Naive thymus-derived CD4-positive, alpha-beta T cell (primary cell): Measurements from ENCODE around the gene TOM1L2. TPM values are rescaled to one million over a fixed set of nuclear protein-coding genes. Genes with fewer than 3 reads are reported as not detected.
"Not testable (repeated sequence)": the region's sequence is repeated elsewhere in the genome, so short reads cannot be mapped to it uniquely, and the experiment has no call there.

ENCODE experiments used
- ATAC-seq: fragments of 150-1000 bp; cut with Tn5 transposase; 2 replicates; pipeline ENCODE4 v1.10.0; 2021; ENCODE audit warnings: mild to moderate bottlenecking, moderate library complexity
- CTCF ChIA-PET: fragments of 350-600 bp; sonication (Branson Sonifier 250); formaldehyde crosslinking; loops from one replicate; lab custom pipeline; 2021; ENCODE audit warnings: antibody characterized with exemption; lab: Charles Lee
- POLR2A ChIA-PET: fragments of 350-600 bp; sonication (Branson Sonifier 250); formaldehyde crosslinking; loops from one replicate; lab custom pipeline; 2021; ENCODE audit warnings: antibody characterized with exemption, inconsistent platforms; lab: Charles Lee
- DNase-seq, 9 donors: peaks; one replicate each; pipeline versions ENCODE4 v3.0.0 to v3.0.0-alpha.2; 2020 to 2022; ENCODE audit warnings: mixed read lengths in 1 of 9
- H3K27ac ChIP-seq: one replicate; pipeline ENCODE4 v1.7.0; 2013; ENCODE audit warnings: mild to moderate bottlenecking, low read depth, low read length, moderate library complexity
- H3K27me3 ChIP-seq, 2 donors: one replicate each; pipeline ENCODE4 v1.7.0; 2013; ENCODE audit warnings: low read length in 2 of 2, mild to moderate bottlenecking in 2 of 2, moderate library complexity in 2 of 2; ENCODE audit not compliant: control insufficient read depth in 2 of 2, insufficient read depth in 2 of 2
- H3K36me3 ChIP-seq, 3 experiments: 1 replicate in 2 of 3; 2 replicates in 1 of 3; pipeline ENCODE4 v1.7.0; 2013; ENCODE audit warnings: low read length in 3 of 3, mild to moderate bottlenecking in 3 of 3, moderate library complexity in 1 of 3; ENCODE audit not compliant: insufficient read depth in 3 of 3, control insufficient read depth in 2 of 3
- H3K4me1 ChIP-seq, 2 donors: one replicate each; pipeline ENCODE4 v1.7.0; 2013; ENCODE audit warnings: low read length in 2 of 2, mild to moderate bottlenecking in 2 of 2, moderate library complexity in 1 of 2; ENCODE audit not compliant: control insufficient read depth in 2 of 2, insufficient read depth in 2 of 2
- H3K4me3 ChIP-seq: 2 replicates; pipeline ENCODE4 v1.7.0; 2013; ENCODE audit warnings: mild to moderate bottlenecking, low read length
- H3K9me3 ChIP-seq, 3 experiments: 1 replicate in 2 of 3; 2 replicates in 1 of 3; pipeline ENCODE4 v1.7.0; 2013; ENCODE audit warnings: low read length in 3 of 3; ENCODE audit not compliant: control insufficient read depth in 2 of 3
- H3K27ac Mint-ChIP-seq, 9 donors: one replicate each; pipeline ENCODE4 v1.8.0; 2020 to 2022; ENCODE audit warnings: mixed read lengths in 9 of 9, mild to moderate bottlenecking in 8 of 9, moderate library complexity in 5 of 9, inconsistent platforms in 2 of 9
- H3K27me3 Mint-ChIP-seq, 5 donors: one replicate each; pipeline ENCODE4 v1.8.0; 2021 to 2022; ENCODE audit warnings: mixed read lengths in 5 of 5, mild to moderate bottlenecking in 1 of 5
- H3K36me3 Mint-ChIP-seq, 5 donors: one replicate each; pipeline ENCODE4 v1.8.0; 2020 to 2022; ENCODE audit warnings: mixed read lengths in 5 of 5, mild to moderate bottlenecking in 3 of 5, inconsistent platforms in 1 of 5
- H3K4me1 Mint-ChIP-seq, 7 donors: one replicate each; pipeline ENCODE4 v1.8.0; 2020 to 2022; ENCODE audit warnings: mixed read lengths in 7 of 7, mild to moderate bottlenecking in 3 of 7, inconsistent platforms in 1 of 7
- H3K4me3 Mint-ChIP-seq, 10 donors: one replicate each; pipeline ENCODE4 v1.8.0; 2020 to 2022; ENCODE audit warnings: mild to moderate bottlenecking in 10 of 10, mixed read lengths in 10 of 10, moderate library complexity in 6 of 10, inconsistent platforms in 2 of 10
- H3K9me3 Mint-ChIP-seq, 11 donors: one replicate each; pipeline ENCODE4 v1.8.0; 2020 to 2022; ENCODE audit warnings: mixed read lengths in 11 of 11, mild to moderate bottlenecking in 4 of 11, inconsistent platforms in 1 of 11, moderate library complexity in 1 of 11
- intact Hi-C, 2 donors: fragments of 100-400 bp; cut with micrococcal nuclease; formaldehyde crosslinking; loops; one replicate each; pipeline ENCODE4 v1.15.1; 2023
- polyA plus RNA-seq, 2 donors: library from polyadenylated mRNA; unstranded; fragments of 300-500 nt; fragmentation: Illumina TruSeq; gene quantifications; one replicate each; pipeline ENCODE4 v1.2.3, GENCODE V29; 2021
- total RNA-seq, 6 experiments: library from RNA in 5 of 6; stranded (reverse) in 5 of 6; gene quantifications; 1 replicate in 5 of 6; 2 replicates in 1 of 6; pipeline ENCODE4 v1.2.3 and lab custom pipeline; 2021 to 2026

TOM1L2 gene
- total and polyA plus RNA-seq, 7 experiments from 2014 or later, result 6.9 to 84.1 (median 61.0) TPM

DNA sequence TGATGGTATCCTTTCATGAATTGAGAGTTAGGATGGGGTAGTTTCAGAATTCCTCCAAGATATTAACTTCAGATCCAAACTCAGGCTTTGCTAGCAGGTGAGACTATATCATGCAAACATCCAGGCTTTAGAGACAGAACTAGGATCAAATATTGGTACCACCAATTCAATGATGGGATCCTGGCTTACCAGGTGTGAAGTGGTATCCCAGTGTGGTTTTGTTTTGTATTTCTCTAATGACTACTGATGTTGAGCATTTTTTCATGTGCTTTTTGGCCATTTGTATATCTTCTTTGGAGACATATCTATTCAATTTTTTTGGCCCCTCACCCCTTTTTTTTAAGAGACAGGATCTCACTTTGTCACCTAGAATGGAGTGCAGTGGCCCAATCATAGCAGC is 57.0 kb downstream of the TOM1L2 start:
- H3K4me3 ChIP-seq, result no peak overlapping the region
- ChIA-PET POLR2A (no interaction called here), CTCF (interaction anchor here (0.7 kb wide), 2 partner anchors 14 to 227 kb away, joined by 3 read pairs; no protein-coding TSS in a partner anchor)
- H3K9me3 ChIP-seq, result no peaks in the 10 kb centered on the region
- Mint-ChIP-seq H3K36me3 (peaks cover 0 to 14% (median 4%) of the 10 kb centered on the region in 5 donors), H3K4me1 (peaks cover 13 to 27% (median 16%) of the 10 kb centered on the region in 7 donors), H3K4me3 (no peak overlapping the region), H3K27me3 (no peaks in the 10 kb centered on the region), H3K9me3 (peaks cover 0 to 2% (median 0%) of the 10 kb centered on the region in 11 donors), H3K27ac (peak overlapping the region in 2 of 9 donors; percentile 10 to 14)
- H3K27me3 ChIP-seq, result no peaks in the 10 kb centered on the region
- H3K27ac ChIP-seq, result no peak overlapping the region
- H3K4me1 ChIP-seq, result peaks cover 0 to 6% of the 10 kb centered on the region in 2 donors
- intact Hi-C loops, result loop anchor here (5.0 to 10.0 kb wide), 2 partner anchors 50 to 57 kb away; partner anchors contain the start of genes DRC3 (in 1 of the 2) and TOM1L2 (in 1 of the 2)
- DNase-seq, result no peak
- no peaks in the 10 kb centered on the region for H3K36me3 ChIP-seq
- no peak for ATAC-seq

DNA sequence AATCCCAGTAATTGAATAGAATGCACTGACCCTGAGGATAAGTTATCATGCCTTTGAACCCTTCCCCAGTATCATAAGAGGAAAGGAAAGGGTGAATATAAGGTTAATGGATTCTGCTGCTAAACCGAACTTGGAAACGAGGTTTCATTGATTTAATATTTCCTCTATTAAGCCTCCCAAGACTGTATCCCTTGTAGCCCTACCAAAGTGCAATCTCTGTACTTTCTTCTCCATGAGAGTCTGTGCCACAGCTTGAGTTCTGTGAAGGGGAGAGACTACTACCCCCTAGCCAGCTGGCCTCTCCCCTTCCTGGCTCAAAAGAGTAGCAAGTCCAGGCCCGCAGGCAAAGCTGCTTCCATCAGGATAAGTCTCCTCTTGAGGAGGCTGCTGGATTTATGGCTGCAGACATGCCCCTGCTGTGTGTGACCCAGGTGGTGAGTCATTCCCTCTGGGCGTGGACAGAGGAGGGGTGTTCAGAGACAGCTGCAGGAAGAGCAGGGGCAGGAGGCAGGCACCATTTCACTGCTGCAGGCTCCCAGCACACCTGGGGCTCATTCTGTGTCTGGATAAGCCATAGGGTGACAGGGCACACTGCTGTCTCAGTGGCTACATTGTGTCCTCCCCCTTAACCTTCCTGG is 58.4 kb downstream of the TOM1L2 start:
- intact Hi-C loops, result loop anchor here in 1 of 2 donors (10.0 kb wide), 1 partner anchor 51 kb away; no protein-coding TSS in a partner anchor
- no peaks in the 10 kb centered on the region for H3K27me3 ChIP-seq
- H3K27ac ChIP-seq, result no peak overlapping the region
- H3K36me3 ChIP-seq, result no peaks in the 10 kb centered on the region
- H3K4me1 ChIP-seq, result no peaks in the 10 kb centered on the region
- H3K4me1 Mint-ChIP-seq, result peaks cover 5 to 19% (median 13%) of the 10 kb centered on the region in 7 donors
- peak in 1 of 9 donors; percentile 29 for DNase-seq
- ChIA-PET POLR2A (interaction anchor here (0.5 to 0.7 kb wide), 3 partner anchors 89 to 641 kb away, joined by 3 read pairs; no protein-coding TSS in a partner anchor), CTCF (interaction anchor here (1.4 kb wide), 1 partner anchor 120 kb away, joined by 3 read pairs; no protein-coding TSS in a partner anchor)
- no peak overlapping the region for H3K4me3 Mint-ChIP-seq
- H3K27ac Mint-ChIP-seq, result peak overlapping the region in 3 of 9 donors; percentile 22 to 60 (median 50)
- H3K27me3 Mint-ChIP-seq, result no peaks in the 10 kb centered on the region
- H3K9me3 Mint-ChIP-seq, result peaks cover 0 to 2% (median 0%) of the 10 kb centered on the region in 11 donors
- H3K36me3 Mint-ChIP-seq, result peaks cover 0 to 14% (median 4%) of the 10 kb centered on the region in 5 donors
- H3K9me3 ChIP-seq, result no peaks in the 10 kb centered on the region
- peak; percentile 55 for ATAC-seq
- no peak overlapping the region for H3K4me3 ChIP-seq

DNA sequence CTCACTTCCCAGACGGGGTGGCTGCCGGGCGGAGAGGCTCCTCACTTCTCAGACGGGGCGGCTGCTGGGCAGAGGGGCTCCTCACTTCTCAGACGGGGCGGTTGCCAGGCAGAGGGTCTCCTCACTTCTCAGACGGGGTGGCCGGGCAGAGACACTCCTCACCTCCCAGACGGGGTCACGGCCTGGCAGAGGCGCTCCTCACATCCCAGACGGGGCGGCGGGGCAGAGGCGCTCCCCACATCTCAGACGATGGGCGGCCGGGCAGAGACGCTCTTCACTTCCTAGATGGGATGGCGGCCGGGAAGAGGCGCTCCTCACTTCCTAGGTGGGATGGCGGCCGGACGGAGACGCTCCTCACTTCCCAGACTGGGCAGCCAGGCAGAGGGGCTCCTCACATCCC is 59.9 kb downstream of the TOM1L2 start:
- intact Hi-C loops, result loop anchor here in 1 of 2 donors (10.0 kb wide), 1 partner anchor 52 kb away; no protein-coding TSS in a partner anchor
- H3K27ac Mint-ChIP-seq, DNase-seq, H3K4me1 ChIP-seq, H3K27me3 ChIP-seq, H3K27ac ChIP-seq, H3K9me3 ChIP-seq, H3K9me3 Mint-ChIP-seq, H3K4me3 ChIP-seq, ATAC-seq, CTCF ChIA-PET, H3K4me3 Mint-ChIP-seq, H3K36me3 ChIP-seq, POLR2A ChIA-PET, H3K27me3 Mint-ChIP-seq: not testable (repeated sequence)
- peaks cover 5 to 16% (median 8%) of the 10 kb centered on the region in 7 donors for H3K4me1 Mint-ChIP-seq
- H3K36me3 Mint-ChIP-seq, result peaks cover 0 to 10% (median 4%) of the 10 kb centered on the region in 5 donors

DNA sequence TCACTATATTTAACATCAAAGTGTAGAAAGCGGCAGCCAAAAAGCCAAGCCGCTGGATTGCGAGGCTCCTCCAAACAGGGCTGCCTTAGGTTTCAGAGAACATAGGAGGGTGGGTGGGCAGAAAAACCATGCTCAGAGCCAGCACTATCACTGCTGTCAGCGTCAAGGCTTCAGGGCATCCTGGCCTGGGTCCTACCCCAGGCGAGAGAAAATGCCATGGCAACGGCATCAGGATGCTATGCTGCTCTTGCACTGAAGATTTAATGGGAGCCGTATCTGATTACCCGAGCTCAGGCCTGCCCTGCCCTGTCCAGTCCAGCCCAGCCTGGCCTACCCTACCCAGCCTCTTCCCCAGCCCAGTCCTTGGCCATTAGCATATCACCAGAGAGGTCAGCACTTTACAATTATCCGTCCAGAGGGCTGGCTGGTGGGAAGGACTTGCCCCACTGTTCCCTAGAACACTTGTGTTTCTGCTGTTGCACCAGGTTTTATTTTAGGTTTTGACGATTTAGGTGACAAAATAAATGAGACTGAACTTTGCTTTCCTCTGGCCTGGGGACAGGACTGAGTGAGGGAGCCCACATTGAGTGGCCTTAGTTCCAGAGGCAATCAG is 61.1 kb downstream of the TOM1L2 start:
- ChIA-PET CTCF (interaction anchor here (0.6 to 0.7 kb wide), 2 partner anchors 228 to 231 kb away, joined by 3 to 4 read pairs; no protein-coding TSS in a partner anchor), POLR2A (no interaction called here)
- H3K27me3 ChIP-seq, result no peaks in the 10 kb centered on the region
- intact Hi-C loops, result loop anchor here in 1 of 2 donors (10.0 kb wide), 1 partner anchor 54 kb away; no protein-coding TSS in a partner anchor
- Mint-ChIP-seq H3K9me3 (peaks cover 0 to 2% (median 0%) of the 10 kb centered on the region in 11 donors), H3K4me3 (no peak overlapping the region), H3K27ac (peak overlapping the region in 1 of 9 donors; percentile 46), H3K36me3 (peaks cover 5 to 23% (median 9%) of the 10 kb centered on the region in 5 donors), H3K4me1 (peaks cover 4 to 15% (median 7%) of the 10 kb centered on the region in 7 donors), H3K27me3 (no peaks in the 10 kb centered on the region)
- ATAC-seq, result no peak
- DNase-seq, result no peak
- no peaks in the 10 kb centered on the region for H3K4me1 ChIP-seq
- peaks cover 0 to 13% (median 0%) of the 10 kb centered on the region in 3 experiments for H3K36me3 ChIP-seq
- H3K9me3 ChIP-seq, result no peaks in the 10 kb centered on the region
- no peak overlapping the region for H3K4me3 ChIP-seq
- no peak overlapping the region for H3K27ac ChIP-seq

DNA sequence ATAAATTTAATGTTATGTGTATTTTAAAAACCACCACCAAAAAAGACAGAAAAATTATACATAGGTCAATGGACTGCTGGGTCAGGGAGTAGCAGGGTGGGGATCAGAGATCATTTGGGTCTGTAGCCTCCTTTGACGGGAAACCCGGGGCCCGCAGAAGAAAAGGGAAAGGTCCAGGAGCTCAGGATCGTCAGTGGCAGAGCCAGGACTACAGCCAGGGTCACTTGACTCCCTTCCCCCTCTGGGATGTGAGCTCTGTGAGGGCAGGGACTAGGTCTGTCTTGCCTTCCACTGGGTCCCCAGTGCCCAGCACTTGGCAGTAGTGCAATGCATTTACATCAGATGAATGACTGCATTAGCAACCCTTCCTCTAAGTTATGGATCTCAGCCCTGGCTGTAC is 62.1 kb downstream of the TOM1L2 start:
- ATAC-seq (no peak), DNase-seq (no peak)
- ChIA-PET CTCF (no interaction called here), POLR2A (interaction anchor here (1.0 kb wide), 1 partner anchor 152 kb away, joined by 3 read pairs; no protein-coding TSS in a partner anchor)
- peaks cover 4 to 17% (median 11%) of the 10 kb centered on the region in 7 donors for H3K4me1 Mint-ChIP-seq
- peaks cover 0 to 2% (median 0%) of the 10 kb centered on the region in 11 donors for H3K9me3 Mint-ChIP-seq
- intact Hi-C loops, result loop anchor here in 1 of 2 donors (10.0 kb wide), 1 partner anchor 55 kb away; no protein-coding TSS in a partner anchor
- no peaks in the 10 kb centered on the region for H3K27me3 ChIP-seq
- H3K4me1 ChIP-seq, result no peaks in the 10 kb centered on the region
- H3K27me3 Mint-ChIP-seq, result no peaks in the 10 kb centered on the region
- H3K36me3 Mint-ChIP-seq, result peaks cover 7 to 33% (median 18%) of the 10 kb centered on the region in 5 donors
- H3K4me3 Mint-ChIP-seq, result no peak overlapping the region
- H3K27ac ChIP-seq, result no peak overlapping the region
- H3K9me3 ChIP-seq, result no peaks in the 10 kb centered on the region
- no peak overlapping the region for H3K4me3 ChIP-seq
- peaks cover 0 to 21% (median 0%) of the 10 kb centered on the region in 3 experiments for H3K36me3 ChIP-seq
- no peak overlapping the region for H3K27ac Mint-ChIP-seq

DNA sequence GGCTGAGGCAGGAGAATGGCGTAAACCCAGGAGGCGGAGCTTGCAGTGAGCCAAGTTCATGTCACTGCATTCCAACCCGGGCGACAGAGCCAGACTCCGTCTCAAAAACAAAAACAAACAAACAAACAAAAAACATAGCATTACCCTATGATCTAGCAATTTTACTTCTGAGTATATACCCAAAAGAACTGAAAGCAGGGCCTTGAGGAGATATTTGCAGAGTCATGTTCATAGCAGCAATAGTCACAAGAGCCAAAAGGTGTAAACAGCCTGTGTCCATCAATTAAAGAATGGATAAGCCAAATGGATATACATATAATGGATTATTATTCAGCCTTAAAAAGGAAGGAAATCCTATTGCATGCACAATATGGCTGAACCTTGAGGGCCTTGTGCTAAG is 63.1 kb downstream of the TOM1L2 start:
- DNase-seq, result no peak
- H3K4me3 ChIP-seq, result no peak overlapping the region
- no peak overlapping the region for H3K4me3 Mint-ChIP-seq
- H3K27ac Mint-ChIP-seq, result no peak overlapping the region
- no peaks in the 10 kb centered on the region for H3K9me3 ChIP-seq
- H3K27ac ChIP-seq, result no peak overlapping the region
- ATAC-seq, result no peak
- ChIA-PET POLR2A (no interaction called here), CTCF (no interaction called here)
- H3K27me3 ChIP-seq, result no peaks in the 10 kb centered on the region
- H3K27me3 Mint-ChIP-seq, result no peaks in the 10 kb centered on the region
- H3K9me3 Mint-ChIP-seq, result no peaks in the 10 kb centered on the region
- H3K36me3 Mint-ChIP-seq, result peaks cover 7 to 35% (median 14%) of the 10 kb centered on the region in 5 donors
- intact Hi-C loops, result no loop called here
- peaks cover 0 to 11% (median 5%) of the 10 kb centered on the region in 7 donors for H3K4me1 Mint-ChIP-seq
- H3K4me1 ChIP-seq, result no peaks in the 10 kb centered on the region
- H3K36me3 ChIP-seq, result peaks cover 0 to 29% (median 0%) of the 10 kb centered on the region in 3 experiments
